K562 (cell line): ENCODE results near the gene SHB. TPM values are rescaled to one million over a fixed set of nuclear protein-coding genes. Genes with fewer than 3 reads are reported as not detected.
A peak's percentile ranks its signal among the peaks of the same experiment; 100 is the strongest.

Experiments
- BDP1 ChIP-seq: IDR thresholded peaks from 3 replicates; pipeline ENCODE4 v1.6.1; 2011; ENCODE audit not compliant: insufficient read length, insufficient read depth
- FOSL1 ChIP-seq: fragments of 200-800 bp; sonication (Bioruptor generic); conservative IDR thresholded peaks from 2 replicates; pipeline ENCODE4 v1.6.1; 2016; ENCODE audit warnings: missing genetic modification characterization, missing compliant biosample characterization
- GABPB1 ChIP-seq: sonication (generic); formaldehyde crosslinking; IDR thresholded peaks from 2 replicates; pipeline ENCODE4 v1.8.0; 2022; ENCODE audit warnings: mild to moderate bottlenecking, missing genetic modification reagents
- GTF2F1 ChIP-seq: IDR thresholded peaks from 2 replicates; pipeline ENCODE4 v1.6.1; 2011; ENCODE audit warnings: low read depth, low read length, improper control_type of control experiment
- HOXB6 ChIP-seq: fragments of 250-450 bp; sonication (Bioruptor Pico); IDR thresholded peaks from 2 replicates; pipeline ENCODE4 v1.5.1; 2022; ENCODE audit warnings: mild to moderate bottlenecking, borderline replicate concordance
- MYNN ChIP-seq, 2 experiments: sonication (generic); formaldehyde crosslinking in 1 of 2; IDR thresholded peaks; 2 replicates each; pipeline versions ENCODE4 v1.5.0 to v1.6.1; 2016 to 2020; ENCODE audit warnings: antibody characterized with exemption in 1 of 2, missing genetic modification reagents in 1 of 2
- NBN ChIP-seq: fragments of 450-650 bp; IDR thresholded peaks from 2 replicates; pipeline ENCODE4 v1.6.1; 2016; ENCODE audit warnings: low read depth, mild to moderate bottlenecking
- NFRKB ChIP-seq: fragments of 450-650 bp; IDR thresholded peaks from 2 replicates; pipeline ENCODE4 v1.6.1; 2016; ENCODE audit warnings: low read depth
- NONO ChIP-seq, 2 experiments: fragments of 200-400 bp in 1 of 2; fragments of 450-650 bp in 1 of 2; formaldehyde crosslinking in 1 of 2; IDR thresholded peaks; 2 replicates each; pipeline ENCODE4 v1.6.1; 2017; ENCODE audit warnings: low read depth in 2 of 2, mild to moderate bottlenecking in 2 of 2, moderate library complexity in 2 of 2, low read length in 1 of 2
- POLR2AphosphoS5 ChIP-seq: IDR thresholded peaks from 2 replicates; pipeline ENCODE4 v1.6.1; 2011; ENCODE audit warnings: mild to moderate bottlenecking, low read depth, low read length, moderate library complexity; ENCODE audit not compliant: control insufficient read depth, insufficient read depth
- SAP30 ChIP-seq: fragments of 200-600 bp; sonication (generic); IDR thresholded peaks from 2 replicates; pipeline ENCODE4 v1.6.1; 2012; ENCODE audit warnings: borderline replicate concordance, low read depth, mild to moderate bottlenecking, moderate library complexity, low read length, control low read depth, inconsistent platforms; ENCODE audit not compliant: insufficient read depth, poor library complexity, severe bottlenecking
- THAP7 ChIP-seq: fragments of 250-450 bp; sonication (Bioruptor Pico); IDR thresholded peaks from 2 replicates; pipeline ENCODE4 v1.5.0; 2021
- ZNF23 ChIP-seq: fragments of 250-450 bp; sonication (Bioruptor Pico); IDR thresholded peaks from 2 replicates; pipeline ENCODE4 v1.4.0; 2020; ENCODE audit warnings: mild to moderate bottlenecking
- ZNF696 ChIP-seq: fragments of 250-450 bp; sonication (Bioruptor Pico); conservative IDR thresholded peaks from 2 replicates; pipeline ENCODE4 v1.4.0; 2020; ENCODE audit warnings: mild to moderate bottlenecking, moderate library complexity
- polyA plus RNA-seq, 8 experiments: library from polyadenylated mRNA; depleted of rRNA in 4 of 8; stranded (reverse) in 5 of 8; unstranded in 3 of 8; fragments of >200 nt; fragmentation: Nextera tagmentation in 2 of 8; fragmentation: Illumina TruSeq in 1 of 8; extraction: Ambion mirVana in 2 of 8; extraction: Trizol in 1 of 8; gene quantifications; 2 replicates each; pipeline versions ENCODE4 v1.2.1 to v1.2.3, GENCODE V29; 2011 to 2014; ENCODE audit warnings: inconsistent platforms in 1 of 8, missing spikeins in 1 of 8
- total RNA-seq, 7 experiments: library from RNA; depleted of rRNA in 6 of 7; stranded (reverse); fragments of >200 nt in 6 of 7; fragmentation: Illumina TruSeq in 2 of 7; extraction: Trizol in 2 of 7; gene quantifications; 2 replicates each; pipeline versions ENCODE4 v1.2.1 to v1.2.3, GENCODE V29; 2011 to 2021; ENCODE audit warnings: low replicate concordance in 1 of 7
- TF ChIP-seq, protein P1 (sequence below), 2 experiments: fragments of 450-650 bp; IDR thresholded peaks; 2 replicates each; pipeline ENCODE4 v1.6.1; 2016; ENCODE audit warnings: mild to moderate bottlenecking in 2 of 2, borderline replicate concordance in 1 of 2, low read depth in 1 of 2, moderate library complexity in 1 of 2
- TF ChIP-seq, protein P2 (sequence below): fragments of 450-650 bp; conservative IDR thresholded peaks from 2 replicates; pipeline ENCODE4 v1.6.1; 2016; ENCODE audit warnings: missing genetic modification characterization, low read depth, mild to moderate bottlenecking, missing compliant biosample characterization, moderate library complexity

The SHB gene
- total and polyA plus RNA-seq, 9 of the 15 experiments (the other 6 are each of a cell fraction or from before 2014, with no cell fraction given) = 0.78 to 16.0 (median 5.3) TPM

DNA sequence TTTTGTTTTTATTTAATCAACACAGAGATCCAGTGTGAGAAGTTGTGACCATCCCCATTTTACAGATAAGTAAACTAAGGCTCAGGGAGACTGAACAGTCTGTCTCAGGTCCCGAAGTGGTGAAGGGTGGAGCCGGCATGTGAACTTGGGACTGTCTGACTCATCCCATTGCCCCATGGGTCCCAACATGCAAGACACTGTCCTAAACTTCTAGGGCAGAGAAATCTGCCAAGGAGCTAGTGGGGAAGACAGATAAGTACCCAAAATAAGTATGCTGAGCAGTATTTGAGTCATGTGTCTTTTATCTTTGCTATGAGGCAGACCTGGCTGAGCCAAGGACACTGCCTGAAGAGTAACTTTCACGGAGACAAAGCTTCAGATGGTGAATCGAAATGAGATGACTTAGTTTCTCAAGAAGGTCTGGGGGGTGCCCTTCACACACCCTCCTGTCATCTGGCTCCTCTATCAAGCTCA lies 100.8 kb downstream of the SHB start (continued):
- TF ChIP-seq, protein P1, sequence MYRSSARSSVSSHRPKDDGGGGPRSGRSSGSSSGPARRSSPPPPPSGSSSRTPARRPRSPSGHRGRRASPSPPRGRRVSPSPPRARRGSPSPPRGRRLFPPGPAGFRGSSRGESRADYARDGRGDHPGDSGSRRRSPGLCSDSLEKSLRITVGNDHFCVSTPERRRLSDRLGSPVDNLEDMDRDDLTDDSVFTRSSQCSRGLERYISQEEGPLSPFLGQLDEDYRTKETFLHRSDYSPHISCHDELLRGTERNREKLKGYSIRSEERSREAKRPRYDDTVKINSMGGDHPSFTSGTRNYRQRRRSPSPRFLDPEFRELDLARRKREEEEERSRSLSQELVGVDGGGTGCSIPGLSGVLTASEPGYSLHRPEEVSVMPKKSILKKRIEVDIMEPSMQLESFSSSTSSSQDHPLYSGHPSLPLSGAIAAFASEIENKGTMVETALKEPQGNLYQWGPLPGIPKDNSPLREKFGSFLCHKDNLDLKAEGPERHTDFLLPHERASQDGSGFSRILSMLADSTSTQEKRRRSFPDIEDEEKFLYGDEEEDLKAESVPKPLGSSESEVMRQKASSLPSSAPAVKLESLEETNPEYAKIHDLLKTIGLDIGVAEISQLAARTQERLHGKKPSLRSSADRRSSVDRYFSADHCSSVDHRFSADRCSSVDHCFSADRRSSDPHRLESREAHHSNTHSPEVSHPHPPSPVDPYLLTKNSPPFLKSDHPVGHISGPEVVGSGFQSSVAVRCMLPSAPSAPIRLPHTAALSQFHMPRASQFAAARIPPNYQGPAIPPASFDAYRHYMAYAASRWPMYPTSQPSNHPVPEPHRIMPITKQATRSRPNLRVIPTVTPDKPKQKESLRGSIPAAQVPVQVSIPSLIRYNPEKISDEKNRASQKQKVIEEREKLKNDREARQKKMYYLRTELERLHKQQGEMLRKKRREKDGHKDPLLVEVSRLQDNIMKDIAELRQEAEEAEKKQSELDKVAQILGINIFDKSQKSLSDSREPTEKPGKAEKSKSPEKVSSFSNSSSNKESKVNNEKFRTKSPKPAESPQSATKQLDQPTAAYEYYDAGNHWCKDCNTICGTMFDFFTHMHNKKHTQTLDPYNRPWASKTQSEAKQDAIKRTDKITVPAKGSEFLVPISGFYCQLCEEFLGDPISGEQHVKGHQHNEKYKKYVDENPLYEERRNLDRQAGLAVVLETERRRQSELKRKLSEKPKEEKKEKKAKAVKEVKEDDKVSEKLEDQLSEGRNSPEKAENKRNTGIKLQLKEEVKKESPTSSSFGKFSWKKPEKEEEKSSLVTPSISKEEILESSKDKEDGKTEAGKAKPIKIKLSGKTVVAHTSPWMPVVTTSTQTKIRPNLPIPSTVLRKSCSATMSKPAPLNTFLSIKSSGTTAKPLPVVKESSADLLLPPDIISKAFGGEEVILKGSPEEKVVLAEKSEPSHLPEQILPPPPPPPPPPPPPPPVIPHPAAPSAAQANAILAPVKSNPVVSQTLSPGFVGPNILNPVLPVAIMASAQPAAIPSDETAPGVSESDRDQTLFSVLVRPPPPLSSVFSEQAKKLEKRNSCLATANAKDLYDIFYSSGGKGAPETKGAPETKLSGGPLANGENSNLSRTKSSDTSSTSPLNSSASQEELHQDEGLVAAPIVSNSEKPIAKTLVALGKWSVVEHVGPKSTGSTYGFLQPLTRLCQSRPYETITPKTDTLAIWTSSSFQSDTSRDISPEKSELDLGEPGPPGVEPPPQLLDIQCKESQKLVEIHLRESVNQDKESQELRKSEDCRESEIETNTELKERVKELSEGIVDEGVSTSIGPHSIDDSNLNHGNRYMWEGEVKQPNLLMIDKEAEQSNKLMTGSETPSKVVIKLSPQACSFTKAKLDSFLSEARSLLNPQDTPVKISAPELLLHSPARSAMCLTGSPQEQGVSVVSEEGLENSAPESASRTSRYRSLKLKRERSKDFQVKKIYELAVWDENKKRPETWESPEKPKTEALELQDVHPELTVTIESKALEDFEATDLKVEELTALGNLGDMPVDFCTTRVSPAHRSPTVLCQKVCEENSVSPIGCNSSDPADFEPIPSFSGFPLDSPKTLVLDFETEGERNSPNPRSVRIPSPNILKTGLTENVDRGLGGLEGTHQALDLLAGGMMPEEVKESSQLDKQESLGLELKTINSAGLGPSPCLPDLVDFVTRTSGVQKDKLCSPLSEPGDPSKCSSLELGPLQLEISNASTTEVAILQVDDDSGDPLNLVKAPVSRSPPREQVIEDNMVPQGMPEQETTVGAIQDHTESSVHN (IDR thresholded peaks at IDR 0.05; ENCODE audit: borderline replicate concordance in 1 of 2, low read depth in 1 of 2) = no peak
- TF ChIP-seq GABPB1 (no peak), NBN (0 out of 2 replicates have a peak, but pooled peaks have one; percentile 50), GTF2F1 (no peak), NONO (IDR thresholded peaks at IDR 0.05; ENCODE audit: low read depth in 2 of 2, low read length in 1 of 2) (no peak), POLR2AphosphoS5 (no peak), ZNF696 (CRISPR knock-in tag) (no peak), BDP1 (no peak), HOXB6 (CRISPR knock-in tag) (no peak), NFRKB (no peak), FOSL1 (peak; percentile 98), SAP30 (no peak), THAP7 (no peak), ZNF23 (CRISPR knock-in tag) (no peak), MYNN (IDR thresholded peaks at IDR 0.05) (peak; percentile 61; the same call in 1 of the 2 replicates), MYNN (CRISPR knock-in tag; IDR thresholded peaks at IDR 0.05) (no peak)
- TF ChIP-seq, protein P2, sequence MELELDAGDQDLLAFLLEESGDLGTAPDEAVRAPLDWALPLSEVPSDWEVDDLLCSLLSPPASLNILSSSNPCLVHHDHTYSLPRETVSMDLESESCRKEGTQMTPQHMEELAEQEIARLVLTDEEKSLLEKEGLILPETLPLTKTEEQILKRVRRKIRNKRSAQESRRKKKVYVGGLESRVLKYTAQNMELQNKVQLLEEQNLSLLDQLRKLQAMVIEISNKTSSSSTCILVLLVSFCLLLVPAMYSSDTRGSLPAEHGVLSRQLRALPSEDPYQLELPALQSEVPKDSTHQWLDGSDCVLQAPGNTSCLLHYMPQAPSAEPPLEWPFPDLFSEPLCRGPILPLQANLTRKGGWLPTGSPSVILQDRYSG (tag) = no peak
